ENCODE measurements around the gene RALGDS.

DNA sequence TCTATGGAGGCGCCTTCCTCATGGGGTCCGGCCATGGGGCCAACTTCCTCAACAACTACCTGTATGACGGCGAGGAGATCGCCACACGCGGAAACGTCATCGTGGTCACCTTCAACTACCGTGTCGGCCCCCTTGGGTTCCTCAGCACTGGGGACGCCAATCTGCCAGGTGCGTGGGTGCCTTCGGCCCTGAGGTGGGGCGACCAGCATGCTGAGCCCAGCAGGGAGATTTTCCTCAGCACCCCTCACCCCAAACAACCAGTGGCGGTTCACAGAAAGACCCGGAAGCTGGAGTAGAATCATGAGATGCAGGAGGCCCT, 56.0 kb downstream of the RALGDS start:
- TF ChIP-seq, protein P1, sequence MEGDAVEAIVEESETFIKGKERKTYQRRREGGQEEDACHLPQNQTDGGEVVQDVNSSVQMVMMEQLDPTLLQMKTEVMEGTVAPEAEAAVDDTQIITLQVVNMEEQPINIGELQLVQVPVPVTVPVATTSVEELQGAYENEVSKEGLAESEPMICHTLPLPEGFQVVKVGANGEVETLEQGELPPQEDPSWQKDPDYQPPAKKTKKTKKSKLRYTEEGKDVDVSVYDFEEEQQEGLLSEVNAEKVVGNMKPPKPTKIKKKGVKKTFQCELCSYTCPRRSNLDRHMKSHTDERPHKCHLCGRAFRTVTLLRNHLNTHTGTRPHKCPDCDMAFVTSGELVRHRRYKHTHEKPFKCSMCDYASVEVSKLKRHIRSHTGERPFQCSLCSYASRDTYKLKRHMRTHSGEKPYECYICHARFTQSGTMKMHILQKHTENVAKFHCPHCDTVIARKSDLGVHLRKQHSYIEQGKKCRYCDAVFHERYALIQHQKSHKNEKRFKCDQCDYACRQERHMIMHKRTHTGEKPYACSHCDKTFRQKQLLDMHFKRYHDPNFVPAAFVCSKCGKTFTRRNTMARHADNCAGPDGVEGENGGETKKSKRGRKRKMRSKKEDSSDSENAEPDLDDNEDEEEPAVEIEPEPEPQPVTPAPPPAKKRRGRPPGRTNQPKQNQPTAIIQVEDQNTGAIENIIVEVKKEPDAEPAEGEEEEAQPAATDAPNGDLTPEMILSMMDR (conservative IDR thresholded peaks at IDR 0.05; ENCODE audit: low read depth, low read length) = no peak
- TF ChIP-seq EZH2 (IDR thresholded peaks at IDR 0.05; ENCODE audit: borderline replicate concordance, low read depth, low read length, poor library complexity, severe bottlenecking) = no peak

Data from A673 (cell line).